Measurements from ENCODE around the gene POLR2B. TPM values are rescaled to one million over a fixed set of nuclear protein-coding genes. Genes with fewer than 3 reads are reported as not detected.
"Not testable (repeated sequence)": the region's sequence is repeated elsewhere in the genome, so short reads cannot be mapped to it uniquely, and the experiment has no call there.

POLR2B gene
- total and polyA plus RNA-seq, 5 donors, result 38.1 to 80.9 (median 73.1) TPM

DNA sequence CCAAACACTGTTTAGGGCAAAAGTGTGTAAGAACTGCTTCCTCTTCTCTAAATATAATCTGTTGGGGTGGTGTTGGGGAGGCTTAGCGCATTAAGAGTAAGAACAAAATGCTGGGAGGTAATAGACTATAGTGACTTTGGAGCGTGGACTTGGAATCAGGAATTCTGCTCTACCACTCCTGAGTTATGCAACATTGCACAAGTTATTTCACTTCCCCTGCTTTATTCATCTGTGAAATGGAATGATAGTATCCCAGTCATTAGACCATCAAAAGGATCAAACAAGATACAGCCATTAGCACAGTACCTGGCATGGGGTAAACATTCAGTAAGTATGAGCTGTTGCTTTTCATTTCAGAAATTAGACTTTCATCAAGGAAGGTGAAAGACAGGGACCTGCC lies 72.8 kb downstream of the POLR2B start:
- Histone ChIP-seq H3K27ac (ENCODE audit: low read length) (peak overlapping the region; percentile 3), H3K4me3 (ENCODE audit: low read length) (no peak overlapping the region), H3K4me1 (ENCODE audit: control insufficient read depth, insufficient read depth, low read length) (peaks cover 8% of the 10 kb centered on the region), H3K9me3 (ENCODE audit: control insufficient read depth, low read length) (no peaks in the 10 kb centered on the region), H3K27me3 (ENCODE audit: control insufficient read depth, insufficient read depth) (no peaks in the 10 kb centered on the region)
- no peak for DNase-seq
- intact Hi-C loops (cut with DNase I), result no loop called here
- no peak for ATAC-seq
- 91% methylated on average over 2 of the region's 2 CpGs for WGBS

DNA sequence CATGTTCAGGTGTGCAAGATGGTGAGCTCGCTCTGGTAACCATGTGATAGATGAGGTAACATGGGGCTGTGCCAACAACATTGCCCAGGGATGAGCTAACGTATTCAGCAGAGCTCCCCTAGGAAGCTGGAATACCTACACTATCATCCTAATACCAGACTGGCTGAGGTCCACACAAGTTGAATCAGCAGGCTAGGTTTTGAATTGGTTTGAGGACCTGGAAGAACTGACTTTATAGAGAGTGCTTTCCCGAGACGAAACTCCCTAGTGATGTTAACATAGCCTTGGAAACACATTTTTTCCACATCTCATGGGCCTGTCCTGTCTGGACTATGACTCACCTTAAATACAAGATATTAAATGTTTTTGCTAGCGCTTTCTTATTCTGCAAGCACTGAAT lies 74.8 kb downstream of the POLR2B start:
- peaks cover 12% of the 10 kb centered on the region for H3K4me1 ChIP-seq (ENCODE audit: control insufficient read depth, insufficient read depth, low read length)
- no peak for DNase-seq
- ATAC-seq, result peak in 1 of 2 donors; percentile 19
- no peak overlapping the region for H3K4me3 ChIP-seq (ENCODE audit: low read length)
- no peaks in the 10 kb centered on the region for H3K9me3 ChIP-seq (ENCODE audit: control insufficient read depth, low read length)
- WGBS, result 81% methylated on average over 5 of the region's 5 CpGs
- no peaks in the 10 kb centered on the region for H3K27me3 ChIP-seq (ENCODE audit: control insufficient read depth, insufficient read depth)
- intact Hi-C loops (cut with DNase I), result no loop called here
- H3K27ac ChIP-seq (ENCODE audit: low read length), result no peak overlapping the region

DNA sequence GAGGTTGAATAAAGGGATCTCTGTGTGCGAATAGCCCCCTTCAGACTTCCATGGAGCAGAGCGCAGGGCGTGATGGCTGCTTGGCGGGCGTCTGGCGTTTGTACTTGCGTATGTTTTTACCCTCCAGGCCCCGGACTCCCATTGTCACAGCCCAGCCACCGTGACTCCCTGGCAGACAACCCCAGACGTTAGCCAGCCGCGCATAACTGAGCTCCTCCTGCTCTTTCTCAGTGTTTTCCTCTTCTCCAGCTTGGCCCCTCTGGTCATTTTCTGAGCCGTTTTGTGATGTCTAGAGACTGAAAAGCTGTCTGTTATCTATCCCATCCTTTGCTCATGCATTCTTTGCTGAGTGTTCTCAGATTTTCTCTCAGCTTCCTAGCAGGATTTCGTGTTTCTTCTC lies 77.2 kb downstream of the POLR2B start:
- peak; percentile 80 to 84 for ATAC-seq
- Histone ChIP-seq H3K9me3 (ENCODE audit: control insufficient read depth, low read length) (no peaks in the 10 kb centered on the region), H3K4me1 (ENCODE audit: control insufficient read depth, insufficient read depth, low read length) (peaks cover 10% of the 10 kb centered on the region), H3K4me3 (ENCODE audit: low read length) (no peak overlapping the region), H3K27me3 (ENCODE audit: control insufficient read depth, insufficient read depth) (no peaks in the 10 kb centered on the region), H3K27ac (ENCODE audit: low read length) (peak overlapping the region; percentile 71)
- peak; percentile 71 to 89 (median 85) for DNase-seq
- intact Hi-C loops (cut with DNase I), result no loop called here
- WGBS, result 39% methylated on average over 14 of the region's 14 CpGs

DNA sequence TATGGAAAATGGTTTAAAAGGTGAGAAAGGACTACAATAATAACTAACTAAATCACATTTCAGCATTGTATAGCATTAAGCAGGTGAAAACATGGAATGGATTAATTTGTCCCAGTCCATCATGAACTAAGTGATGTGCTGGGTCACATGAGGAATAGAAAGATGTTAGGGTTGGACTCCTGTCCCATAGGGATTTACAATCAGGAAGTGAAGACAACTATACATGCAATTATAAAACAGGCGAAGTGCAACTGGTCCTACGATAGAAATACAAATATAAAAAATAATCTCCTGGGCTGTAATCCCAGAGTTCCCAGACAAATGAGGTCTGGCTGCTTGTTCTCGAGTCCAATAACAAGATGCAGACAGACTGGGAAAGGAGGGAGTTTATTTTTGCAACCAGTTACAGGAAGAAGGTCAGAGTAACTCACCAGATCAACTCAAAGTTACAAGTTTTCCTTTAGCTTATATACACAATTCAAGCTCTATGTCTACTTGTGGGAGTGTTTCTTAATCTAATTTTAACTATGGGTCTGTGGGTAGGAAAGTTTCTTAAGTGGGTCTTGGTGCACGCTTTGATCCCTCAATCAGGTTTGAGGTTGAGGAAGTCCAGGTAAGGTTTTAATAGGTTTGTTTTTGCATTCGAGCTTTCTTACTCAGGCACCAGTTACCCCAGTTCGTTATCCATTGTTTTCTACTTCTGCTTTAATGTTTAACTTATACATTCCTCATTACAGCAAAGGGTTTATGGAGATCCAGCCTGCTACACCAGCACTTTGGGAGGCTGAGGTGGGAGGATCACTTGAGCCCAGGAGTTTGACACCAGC lies 81.4 kb downstream of the POLR2B start:
- Histone ChIP-seq H3K27me3 (ENCODE audit: control insufficient read depth, insufficient read depth) (no peaks in the 10 kb centered on the region), H3K4me3 (ENCODE audit: low read length) (no peak overlapping the region), H3K9me3 (ENCODE audit: control insufficient read depth, low read length) (no peaks in the 10 kb centered on the region), H3K4me1 (ENCODE audit: control insufficient read depth, insufficient read depth, low read length) (peaks cover 15% of the 10 kb centered on the region), H3K27ac (ENCODE audit: low read length) (no peak overlapping the region)
- intact Hi-C loops (cut with DNase I), result no loop called here
- 59% methylated on average over 6 of the region's 6 CpGs for WGBS
- DNase-seq (no peak), ATAC-seq (no peak)

DNA sequence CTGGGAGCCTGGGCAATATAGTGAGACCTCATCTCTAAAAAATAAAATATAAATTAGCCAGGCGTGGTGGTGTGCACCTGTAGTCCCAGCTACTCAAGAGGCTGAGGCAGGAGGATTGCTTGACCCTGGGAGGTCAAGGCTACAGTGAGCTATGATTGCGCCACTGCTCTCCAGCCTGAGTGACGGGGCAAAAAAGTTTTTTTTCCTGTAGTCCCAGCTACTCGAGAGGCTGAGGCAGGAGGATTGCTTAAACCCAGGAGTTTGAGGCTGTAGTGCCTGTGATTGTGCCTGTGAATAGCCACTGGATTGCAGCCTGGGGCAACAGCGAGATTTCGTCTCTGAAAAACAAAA lies 82.0 kb downstream of the POLR2B start:
- ATAC-seq; intact Hi-C loops (cut with DNase I): not testable (repeated sequence)
- 78% methylated on average over 6 of the region's 6 CpGs for WGBS

DNA sequence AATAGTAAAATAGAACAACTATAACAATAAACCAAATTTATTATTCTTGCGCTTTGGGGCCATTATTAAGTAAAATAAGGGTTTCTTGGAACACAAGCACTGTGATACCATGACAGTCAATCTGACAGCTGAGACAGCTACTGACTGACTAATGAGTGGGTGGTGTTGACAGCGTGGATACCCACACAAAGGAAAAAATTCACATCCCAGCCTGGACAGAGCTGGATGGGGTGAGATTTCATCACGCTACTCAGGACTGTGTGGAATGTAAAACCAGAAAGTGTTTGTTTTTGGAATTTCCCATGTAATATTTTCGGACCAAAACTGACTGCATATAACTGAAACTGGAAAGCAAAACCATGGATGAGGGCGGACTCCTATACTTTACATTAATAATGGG lies 82.7 kb downstream of the POLR2B start:
- peak in 1 of 2 donors; percentile 14 for ATAC-seq
- intact Hi-C loops (cut with DNase I), result no loop called here
- Histone ChIP-seq H3K4me3 (ENCODE audit: low read length) (no peak overlapping the region), H3K4me1 (ENCODE audit: control insufficient read depth, insufficient read depth, low read length) (peaks cover 20% of the 10 kb centered on the region), H3K27me3 (ENCODE audit: control insufficient read depth, insufficient read depth) (no peaks in the 10 kb centered on the region), H3K9me3 (ENCODE audit: control insufficient read depth, low read length) (no peaks in the 10 kb centered on the region), H3K27ac (ENCODE audit: low read length) (no peak overlapping the region)
- no peak for DNase-seq
- 54% methylated on average over 5 of the region's 5 CpGs for WGBS

More for the DNA sequence above, 82.0 kb downstream of the POLR2B start:
- DNase-seq, result peak in 1 of 3 donors; percentile 30
- not testable (repeated sequence) for H3K27me3 ChIP-seq (ENCODE audit: control insufficient read depth, insufficient read depth); H3K9me3 ChIP-seq (ENCODE audit: control insufficient read depth, low read length); H3K27ac ChIP-seq (ENCODE audit: low read length); H3K4me3 ChIP-seq (ENCODE audit: low read length)
- peaks cover 17% of the 10 kb centered on the region for H3K4me1 ChIP-seq (ENCODE audit: control insufficient read depth, insufficient read depth, low read length)

DNA sequence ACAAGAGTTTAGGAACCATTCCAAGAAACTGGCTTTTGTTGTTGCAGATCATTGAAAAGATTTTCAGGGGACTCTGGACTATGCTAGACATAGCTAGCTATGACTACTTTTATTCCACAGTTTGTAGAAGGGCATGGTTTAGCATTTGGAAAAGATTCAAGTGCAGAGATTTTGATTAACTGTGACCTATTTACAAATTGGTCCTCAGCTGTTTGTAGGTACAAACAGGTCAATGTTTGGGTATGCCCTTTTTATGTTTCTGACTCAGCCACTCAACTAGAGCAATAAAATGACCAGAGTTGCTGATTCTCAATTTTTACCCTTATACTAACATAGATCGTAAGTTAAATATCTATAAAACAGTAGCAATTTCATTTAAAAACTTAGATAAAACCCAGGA lies 84.8 kb downstream of the POLR2B start:
- WGBS, result 77% methylated on average over 1 of the region's 1 CpG
- Histone ChIP-seq H3K9me3 (ENCODE audit: control insufficient read depth, low read length) (no peaks in the 10 kb centered on the region), H3K4me3 (ENCODE audit: low read length) (no peak overlapping the region), H3K27ac (ENCODE audit: low read length) (no peak overlapping the region), H3K4me1 (ENCODE audit: control insufficient read depth, insufficient read depth, low read length) (peaks cover 16% of the 10 kb centered on the region), H3K27me3 (ENCODE audit: control insufficient read depth, insufficient read depth) (no peaks in the 10 kb centered on the region)
- ATAC-seq (no peak), DNase-seq (no peak)
- intact Hi-C loops (cut with DNase I), result no loop called here

DNA sequence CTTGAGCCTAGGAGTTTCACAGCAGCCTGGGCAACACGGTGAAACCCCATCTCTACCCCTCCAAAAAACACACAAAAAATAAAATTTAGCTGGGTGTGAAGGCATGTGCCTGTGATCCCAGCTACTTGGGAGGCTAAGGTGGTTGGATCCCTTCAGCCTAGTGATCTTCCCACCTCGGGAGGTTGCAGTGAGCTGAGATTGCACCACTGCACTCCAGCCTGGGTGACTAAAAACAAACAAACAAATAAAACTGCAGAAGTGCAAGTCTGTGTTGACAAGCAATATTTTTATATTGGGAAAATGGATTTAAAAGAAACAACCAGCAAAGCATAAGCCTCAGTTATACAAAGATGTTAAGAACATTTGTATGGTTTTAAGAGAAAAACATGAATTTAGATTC lies 85.4 kb downstream of the POLR2B start:
- 62% methylated on average over 2 of the region's 2 CpGs for WGBS
- H3K4me1 ChIP-seq (ENCODE audit: control insufficient read depth, insufficient read depth, low read length), result peaks cover 20% of the 10 kb centered on the region
- peak overlapping the region; percentile 17 for H3K27ac ChIP-seq (ENCODE audit: low read length)
- H3K4me3 ChIP-seq (ENCODE audit: low read length), result no peak overlapping the region
- no peaks in the 10 kb centered on the region for H3K9me3 ChIP-seq (ENCODE audit: control insufficient read depth, low read length)
- no peak for ATAC-seq
- intact Hi-C loops (cut with DNase I), result no loop called here
- DNase-seq, result no peak
- H3K27me3 ChIP-seq (ENCODE audit: control insufficient read depth, insufficient read depth), result no peaks in the 10 kb centered on the region

DNA sequence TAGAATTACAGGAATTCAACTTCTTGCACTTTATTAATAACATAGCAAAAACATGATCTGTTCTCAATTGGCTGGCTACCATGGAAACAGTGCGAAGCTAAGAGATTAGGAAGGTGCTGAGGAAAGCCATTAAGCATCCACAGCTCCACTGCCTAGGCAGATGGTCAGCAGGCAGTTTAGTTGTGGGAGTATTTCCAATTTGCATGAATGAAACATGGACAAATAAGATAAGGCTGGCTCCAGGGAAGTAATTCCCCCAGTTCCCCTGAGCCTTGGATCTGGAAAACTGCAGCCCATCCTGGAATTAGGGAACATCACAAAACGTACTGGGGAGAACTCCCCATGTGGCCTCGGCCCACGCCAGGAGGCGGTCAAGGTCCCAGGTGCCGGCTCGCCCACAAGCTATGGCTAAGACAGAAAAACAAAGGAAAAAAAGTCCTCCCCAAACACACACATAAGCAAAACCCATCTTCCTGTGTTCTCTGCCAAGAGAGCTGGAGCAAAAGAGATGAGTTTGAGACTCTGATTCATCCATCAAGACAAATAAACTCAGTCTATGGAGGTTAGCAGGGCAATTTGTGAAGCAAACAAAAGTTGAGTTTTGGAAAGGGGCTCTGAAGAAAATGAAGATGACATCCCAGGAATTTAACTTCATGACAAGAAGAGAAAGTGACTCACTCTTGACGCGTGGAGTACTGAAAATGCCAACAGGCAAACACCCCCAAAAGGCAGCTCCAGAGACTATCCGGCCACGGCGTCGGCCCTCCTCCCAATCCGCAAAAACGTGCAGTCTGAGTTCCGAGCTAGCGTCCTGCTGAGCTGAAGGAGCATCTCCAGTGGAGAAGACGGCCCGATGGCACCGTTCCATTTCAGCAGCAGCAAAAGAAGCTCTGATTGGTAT lies 86.4 kb downstream of the POLR2B start:
- no peaks in the 10 kb centered on the region for H3K9me3 ChIP-seq (ENCODE audit: control insufficient read depth, low read length)
- H3K27ac ChIP-seq (ENCODE audit: low read length), result peak overlapping the region; percentile 83
- intact Hi-C loops (cut with DNase I), result no loop called here
- H3K27me3 ChIP-seq (ENCODE audit: control insufficient read depth, insufficient read depth), result no peaks in the 10 kb centered on the region
- ATAC-seq, result peak; percentile 80 to 88
- WGBS, result 48% methylated on average over 20 of the region's 20 CpGs
- DNase-seq, result peak; percentile 69 to 86 (median 82)
- H3K4me3 ChIP-seq (ENCODE audit: low read length), result no peak overlapping the region
- H3K4me1 ChIP-seq (ENCODE audit: control insufficient read depth, insufficient read depth, low read length), result peaks cover 23% of the 10 kb centered on the region

DNA sequence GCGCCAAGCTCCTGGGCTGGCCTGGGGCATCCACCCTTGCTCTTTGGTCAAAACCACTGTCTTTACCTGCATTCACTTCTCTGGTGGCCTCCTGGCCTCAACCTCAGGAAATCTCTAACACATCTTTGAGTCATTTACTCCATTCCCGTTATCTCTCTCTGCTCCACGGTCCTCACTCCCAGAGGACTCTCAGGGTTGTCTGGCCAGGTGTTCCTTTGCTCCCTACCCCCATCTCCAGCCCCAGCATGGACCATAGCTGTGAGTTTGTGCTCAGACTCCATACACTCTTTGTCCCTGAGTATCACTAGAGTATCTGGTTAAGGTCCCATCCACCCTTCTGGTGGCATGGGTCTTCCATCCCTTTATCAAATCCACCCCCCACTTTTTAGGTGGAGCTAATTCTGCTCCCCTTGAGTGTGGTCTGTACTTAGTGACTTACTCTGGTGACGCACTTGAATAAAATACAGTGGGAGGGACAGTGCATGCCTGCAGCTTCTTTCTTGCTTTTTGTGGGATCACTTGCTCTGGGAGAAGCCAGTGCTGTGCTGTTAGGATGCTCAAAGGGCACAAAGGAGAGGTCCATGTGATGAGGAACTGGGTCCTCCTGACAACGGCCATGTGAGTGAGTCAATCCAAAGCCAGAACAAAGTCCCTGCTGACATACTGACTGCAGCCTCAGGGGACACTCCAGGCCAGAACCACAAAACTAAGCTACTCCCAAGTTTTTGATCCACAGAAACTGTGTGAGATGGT lies 87.2 kb downstream of the POLR2B start:
- WGBS, result 61% methylated on average over 5 of the region's 5 CpGs
- intact Hi-C loops (cut with DNase I), result no loop called here
- Histone ChIP-seq H3K4me1 (ENCODE audit: control insufficient read depth, insufficient read depth, low read length) (peaks cover 23% of the 10 kb centered on the region), H3K4me3 (ENCODE audit: low read length) (no peak overlapping the region), H3K27me3 (ENCODE audit: control insufficient read depth, insufficient read depth) (no peaks in the 10 kb centered on the region), H3K9me3 (ENCODE audit: control insufficient read depth, low read length) (no peaks in the 10 kb centered on the region), H3K27ac (ENCODE audit: low read length) (peak overlapping the region; percentile 83)
- ATAC-seq, result peak in 1 of 2 donors; percentile 27
- DNase-seq, result peak in 1 of 3 donors; percentile 28

All from right cardiac atrium (tissue), 5 donors.